Inflammatory macrophage treated with lipopolysaccharide for 1 hour (primary cell): ENCODE results near the gene TAF12.
"Not testable (repeated sequence)": the region's sequence is repeated elsewhere in the genome, so short reads cannot be mapped to it uniquely, and the experiment has no call there.

Experiments used
- DNase-seq, 2 donors: peaks; one replicate each; pipeline ENCODE4 v3.0.0-alpha.2; 2020 to 2022

The TAF12 gene

DNA sequence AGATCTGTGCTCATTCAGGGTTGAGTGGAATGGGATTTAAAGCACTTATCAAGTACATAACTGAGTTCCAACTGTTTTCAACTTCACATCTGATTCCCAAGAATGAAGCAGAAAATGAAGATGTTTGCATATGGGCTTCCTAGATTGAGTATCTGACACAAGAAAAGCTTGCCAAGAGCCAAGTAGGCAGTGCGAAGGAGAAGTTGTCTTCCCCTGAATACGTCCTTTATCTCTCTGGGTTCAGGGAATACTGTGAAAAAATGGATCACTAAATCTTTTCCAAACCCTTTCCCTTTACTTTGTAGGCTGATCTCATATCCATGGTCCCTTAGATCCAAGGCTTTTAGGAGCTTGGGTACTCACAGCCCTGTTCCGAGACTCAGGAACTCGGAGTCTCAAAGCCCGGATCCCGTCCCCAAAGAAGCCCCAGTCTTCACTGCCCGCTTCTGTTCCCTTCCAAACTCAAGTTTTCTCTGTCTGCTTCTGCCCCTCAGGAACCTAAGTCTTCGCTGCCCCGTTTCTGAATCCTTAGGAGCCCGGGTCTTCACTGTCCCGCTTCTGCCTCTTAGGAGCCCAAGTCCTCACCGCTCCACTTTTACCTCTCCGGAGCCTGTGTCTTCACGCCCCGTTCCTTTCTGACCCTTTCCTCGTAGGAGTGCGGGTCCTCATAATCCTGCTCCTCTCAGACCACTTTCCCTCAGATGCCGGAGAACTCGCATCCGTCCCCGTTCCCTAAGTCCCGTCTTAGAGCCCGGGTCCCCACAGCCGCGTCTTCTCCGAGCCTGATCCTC, 616 bp downstream of the TAF12 start:
- peak in 1 of 2 donors; percentile 34 for DNase-seq

DNA sequence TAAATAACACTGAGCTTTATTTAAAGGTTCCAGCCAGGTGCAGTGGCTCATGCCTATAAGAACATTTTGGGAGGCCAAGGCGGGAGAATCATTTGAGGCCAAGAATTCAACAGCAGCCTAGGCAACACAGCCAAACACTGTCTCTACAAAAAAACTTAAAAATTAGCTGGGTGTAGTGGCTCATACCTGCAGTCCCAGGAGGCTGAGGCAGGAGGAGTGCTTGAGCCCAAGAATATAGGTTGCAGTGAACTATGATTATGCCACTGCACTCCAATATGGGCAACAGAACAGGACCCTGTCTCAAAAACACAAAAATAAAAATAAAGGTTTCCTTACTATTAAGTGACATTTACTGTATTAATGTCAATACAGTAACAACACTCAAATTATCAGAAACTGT, 2.1 kb downstream of the TAF12 start:
- no peak for DNase-seq

DNA sequence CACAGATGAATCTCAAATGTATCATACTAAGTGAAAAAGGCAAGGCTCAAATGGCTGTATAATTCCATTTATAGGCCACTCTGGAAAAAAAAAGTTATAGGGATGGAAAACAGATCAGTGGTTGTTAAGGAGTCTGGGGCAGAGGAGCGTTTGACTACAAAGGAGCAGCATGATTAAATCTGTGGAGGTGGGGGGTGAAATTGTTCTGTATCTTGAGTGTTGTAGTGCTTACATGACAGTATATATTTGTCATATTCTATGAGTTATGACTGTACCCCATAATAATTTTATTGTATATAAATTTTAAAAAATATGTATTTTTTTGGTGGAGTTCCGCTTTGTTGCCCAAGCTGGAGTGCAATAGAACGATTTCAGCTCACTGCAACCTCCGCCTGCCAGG, 10.3 kb downstream of the TAF12 start:
- DNase-seq = no peak

DNA sequence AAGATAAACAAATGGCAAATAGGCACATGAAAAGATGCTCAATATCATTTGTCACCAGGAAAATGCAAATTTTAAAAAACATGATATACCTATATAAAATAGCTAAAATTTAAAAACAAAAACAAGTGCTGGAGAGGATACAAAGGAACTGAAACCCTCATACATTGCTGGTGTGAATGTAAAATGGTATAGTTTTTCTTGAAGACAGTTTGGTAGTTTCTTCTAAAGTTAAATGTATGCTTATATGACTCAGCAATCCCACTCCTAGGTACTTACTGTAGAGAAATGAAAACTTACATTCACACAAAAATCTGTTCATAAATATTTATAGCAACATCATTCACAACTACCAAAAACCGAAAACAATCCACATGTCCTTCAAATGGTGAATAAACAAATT, 11.2 kb downstream of the TAF12 start:
- DNase-seq = no peak

DNA sequence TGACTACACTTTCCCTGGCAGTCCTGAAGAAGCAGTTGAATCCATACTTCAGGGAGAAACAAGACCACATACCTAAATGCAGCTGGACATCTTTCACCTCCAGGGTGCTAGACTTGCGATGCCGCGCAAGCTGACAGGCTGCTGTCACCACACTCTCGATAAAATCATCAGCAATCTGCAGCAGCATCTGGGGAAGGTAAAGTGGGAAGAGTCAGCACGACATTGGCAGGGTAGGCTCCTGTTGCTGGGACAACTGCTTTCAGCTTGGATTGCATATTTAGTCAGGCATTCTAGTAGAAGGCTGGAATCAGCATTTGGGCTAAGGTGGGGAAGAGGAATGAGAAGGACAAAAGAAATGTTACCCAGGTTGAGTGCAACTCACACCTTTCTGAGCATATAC, 29.7 kb downstream of the TAF12 start:
- DNase-seq = no peak

GRCh38 chr1:28606771-28607170, 36.1 kb downstream of the TAF12 start:
- DNase-seq = no peak

GRCh38 chr1:28604962-28605361, 37.9 kb downstream of the TAF12 start:
- DNase-seq = no peak

- no peak for DNase-seq
These were observed 38.5 kb downstream of the TAF12 start for GRCh38 chr1:28604411-28604810.

- DNase-seq = peak; percentile 65 to 91
These were observed 40.1 kb downstream of the TAF12 start for GRCh38 chr1:28602536-28603439.

- no peak for DNase-seq
These were observed 41.2 kb downstream of the TAF12 start for GRCh38 chr1:28601696-28602095.

- not testable (repeated sequence) for DNase-seq
These were observed 46.6 kb downstream of the TAF12 start for GRCh38 chr1:28596276-28596675.

DNA sequence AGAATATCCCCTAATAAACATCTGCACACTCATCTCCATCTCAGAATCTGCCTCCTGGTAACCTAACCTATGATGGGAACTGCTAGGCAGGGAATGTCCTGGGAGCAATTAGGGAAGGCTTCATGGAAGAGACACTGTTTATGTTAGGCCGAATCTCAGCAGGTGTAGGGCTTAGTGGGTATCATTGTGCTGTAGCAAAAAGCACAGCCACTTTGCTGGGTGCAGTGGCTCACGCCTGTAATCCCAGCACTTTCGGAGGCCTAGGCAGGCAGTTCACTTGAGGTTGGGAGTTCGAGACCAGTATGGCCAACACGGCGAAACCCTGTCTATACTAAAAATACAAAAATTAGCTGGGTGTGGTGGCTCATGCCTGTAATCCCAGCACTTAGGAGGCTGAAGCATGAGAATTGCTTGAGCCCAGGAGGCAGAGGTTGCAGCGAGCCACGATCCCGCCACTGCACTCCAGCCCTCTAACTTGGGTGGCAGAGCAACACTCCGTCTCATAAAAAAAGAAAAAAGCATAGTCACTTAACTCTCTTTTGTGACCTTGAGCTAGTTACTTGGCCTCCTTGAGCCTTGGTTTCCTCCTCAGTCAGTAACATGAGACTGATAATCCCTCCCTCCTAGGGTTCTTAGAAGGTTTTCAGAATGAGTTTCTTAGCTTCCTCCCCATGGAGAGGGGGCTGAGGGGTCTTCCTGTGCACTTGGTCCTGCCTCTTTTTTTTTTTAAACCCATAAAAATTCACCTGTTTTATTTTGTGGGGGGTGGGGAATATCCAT, 47.3 kb downstream of the TAF12 start:
- DNase-seq = no peak

- DNase-seq = not testable (repeated sequence)
These were observed 48.0 kb downstream of the TAF12 start for GRCh38 chr1:28594686-28595411.

- DNase-seq = not testable (repeated sequence)
These were observed 48.9 kb downstream of the TAF12 start for GRCh38 chr1:28593988-28594356.

DNA sequence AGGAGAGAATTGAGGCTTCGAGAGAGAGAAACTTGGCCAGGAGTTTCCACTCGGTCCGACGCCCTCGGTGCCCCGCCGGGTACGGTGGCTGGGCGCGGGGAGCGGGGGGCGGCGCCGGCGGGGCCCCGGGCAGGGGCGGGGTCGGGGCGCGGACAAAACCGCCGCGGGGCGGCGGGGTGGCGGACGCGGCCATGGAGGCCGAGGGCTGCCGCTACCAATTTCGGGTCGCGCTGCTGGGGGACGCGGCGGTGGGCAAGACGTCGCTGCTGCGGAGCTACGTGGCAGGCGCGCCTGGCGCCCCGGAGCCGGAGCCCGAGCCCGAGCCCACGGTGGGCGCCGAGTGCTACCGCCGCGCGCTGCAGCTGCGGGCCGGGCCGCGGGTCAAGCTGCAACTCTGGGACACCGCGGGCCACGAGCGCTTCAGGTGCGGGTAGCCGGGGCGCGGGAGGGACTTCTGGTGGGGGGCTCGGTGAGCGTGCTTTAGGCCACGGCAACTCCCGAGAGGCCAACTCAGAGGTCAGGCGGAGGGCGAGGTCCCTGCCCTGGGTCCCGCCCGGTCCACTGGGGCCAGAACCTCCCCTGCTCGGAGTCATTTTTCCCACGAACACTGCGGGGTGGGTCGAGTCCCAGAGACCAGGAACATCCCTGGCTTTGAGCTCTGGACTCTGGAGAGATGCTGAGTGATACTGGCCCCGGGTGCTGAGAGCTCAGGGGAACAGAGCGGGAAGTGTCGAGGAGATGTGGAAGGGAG, 50.4 kb downstream of the TAF12 start:
- DNase-seq = peak in 1 of 2 donors; percentile 23

DNA sequence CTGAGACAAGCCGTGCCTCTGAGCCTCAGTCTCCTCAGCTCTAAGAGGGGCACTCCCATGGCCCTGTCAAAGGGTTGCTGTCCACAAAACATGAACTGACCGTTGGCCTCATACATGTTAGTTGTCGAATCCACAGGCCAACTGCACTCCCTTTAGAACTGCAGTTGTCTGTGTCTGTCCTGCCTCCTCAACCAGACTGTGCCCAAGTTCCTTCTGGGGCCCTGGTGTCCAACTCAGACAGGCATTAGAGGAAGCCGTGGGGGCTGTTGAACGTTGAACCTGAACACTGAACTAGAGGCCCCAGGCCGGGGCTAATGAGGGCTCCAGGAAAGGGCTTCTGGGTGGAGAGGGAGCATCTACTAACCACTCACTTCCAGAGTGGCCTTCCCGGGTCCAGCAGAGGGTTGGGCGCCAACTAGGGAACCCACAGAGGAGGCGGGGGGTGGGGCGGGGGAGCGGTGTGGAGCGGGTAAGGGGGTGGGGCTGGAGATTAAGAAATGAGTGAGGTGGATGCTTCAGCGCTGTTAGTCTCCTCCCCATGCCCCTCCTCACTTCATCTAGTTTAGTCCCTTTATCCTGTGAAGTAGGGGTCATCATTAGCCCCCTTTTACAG, 51.1 kb downstream of the TAF12 start, which contains the start of gene RAB42:
Gene RAB42, plus strand, starts transcription at position 558 of the 613 bp plus-strand sequence. CDS start 247 bp downstream, outside the sequence.
- DNase-seq = peak; percentile 44 to 49

DNA sequence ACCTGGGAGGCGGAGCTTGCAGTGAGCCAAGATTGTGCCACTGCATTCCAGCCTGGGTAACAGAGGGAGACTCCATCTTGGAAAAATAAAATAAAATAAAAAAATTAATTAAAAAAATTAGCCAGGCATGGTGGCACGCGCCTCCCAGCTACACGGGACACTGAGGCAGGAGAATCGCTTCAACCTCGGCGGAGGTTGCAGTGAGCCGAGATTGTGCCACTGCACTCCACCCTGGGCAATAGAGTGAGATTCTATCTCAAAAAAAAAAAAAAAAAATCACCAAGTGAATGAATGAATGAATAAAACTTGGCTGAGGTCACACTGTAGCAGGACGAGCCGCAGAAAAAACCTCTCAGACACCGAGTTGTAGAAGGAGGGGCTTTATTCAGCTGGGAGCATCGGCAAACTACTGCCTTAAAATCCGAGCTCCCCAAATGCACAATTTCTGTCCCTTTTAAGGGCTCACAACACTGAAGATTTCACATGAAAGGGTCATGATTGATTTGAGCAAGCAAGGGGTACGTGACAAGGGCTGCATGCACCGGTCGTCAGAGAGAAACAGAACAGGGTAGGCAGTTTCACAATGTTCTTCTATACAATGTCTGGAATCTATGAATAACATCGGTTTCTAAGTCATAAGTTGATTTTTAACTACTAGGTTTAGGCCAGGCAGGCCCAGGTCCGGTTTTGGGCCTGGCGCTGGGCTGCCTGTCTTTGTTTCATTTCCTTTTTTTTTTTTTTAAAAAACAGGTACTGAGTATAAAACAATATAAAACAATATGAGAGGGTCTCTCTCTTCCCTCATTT, 56.1 kb downstream of the TAF12 start:
- not testable (repeated sequence) for DNase-seq

GRCh38 chr1:28582248-28582615, 60.6 kb downstream of the TAF12 start:
- DNase-seq = peak in 1 of 2 donors; percentile 17

DNA sequence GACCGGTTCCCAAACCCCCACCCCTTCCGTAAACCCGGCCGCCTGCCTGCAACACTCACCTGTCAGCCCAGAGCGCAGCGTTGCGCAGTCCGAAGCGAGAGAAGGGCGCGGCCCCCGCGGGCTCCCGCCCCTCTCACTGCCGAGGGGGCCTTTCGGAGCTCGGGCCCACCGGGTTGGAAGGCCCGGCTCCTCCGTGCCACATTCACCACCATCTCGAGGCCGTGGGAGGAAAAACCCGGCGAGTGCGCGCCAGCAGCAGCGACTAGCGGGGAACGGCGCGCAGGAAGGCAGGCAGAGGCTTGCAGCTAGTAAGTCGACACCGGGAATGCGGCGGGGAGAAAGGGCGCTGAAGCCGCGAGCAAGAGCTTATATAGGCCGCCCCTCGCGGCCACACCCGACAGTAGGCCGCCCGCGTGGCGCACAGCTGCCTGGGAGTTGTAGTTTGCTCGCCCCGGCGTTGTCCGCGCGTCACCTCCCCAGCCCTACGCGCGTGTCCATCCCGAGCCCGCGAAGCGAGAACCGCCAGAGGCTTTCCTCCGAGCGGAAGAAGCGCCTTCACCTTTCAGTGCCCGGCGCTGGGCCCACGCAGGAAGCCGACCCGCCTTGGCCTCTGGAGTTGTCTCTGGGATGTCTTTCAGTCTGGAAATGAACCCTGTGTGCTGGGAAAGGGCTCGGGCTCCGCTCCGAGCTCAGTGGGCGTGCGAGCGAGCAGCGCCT, 61.2 kb downstream of the TAF12 start:
- peak; percentile 96 to 99 for DNase-seq
